Activated CD8-positive, alpha-beta T cell treated with anti-CD3 and anti-CD28 coated beads, Interleukin-2, amount 10 ng/mL, durations not matched to agents 7 days and 5 days (primary cell): ENCODE results near the gene TRRAP. TPM values are rescaled to one million over a fixed set of nuclear protein-coding genes. Genes with fewer than 3 reads are reported as not detected.

Experiments
- ATAC-seq: fragments of 150-1000 bp; cut with Tn5 transposase; one replicate; pipeline ENCODE4 v1.10.0; 2021; ENCODE audit warnings: moderate library complexity
- CTCF ChIA-PET: fragments of 350-600 bp; sonication (Branson Sonifier 250); formaldehyde crosslinking; loops from one replicate; lab custom pipeline; 2021; ENCODE audit warnings: antibody characterized with exemption; lab: Charles Lee
- POLR2A ChIA-PET: fragments of 350-600 bp; sonication (Branson Sonifier 250); formaldehyde crosslinking; loops from one replicate; lab custom pipeline; 2021; ENCODE audit warnings: antibody characterized with exemption; lab: Charles Lee
- DNase-seq: peaks from one replicate; pipeline ENCODE4 v3.0.0-alpha.2; 2020
- H3K27ac Mint-ChIP-seq: one replicate; pipeline ENCODE4 v1.8.0; 2021; ENCODE audit warnings: mild to moderate bottlenecking, mixed read lengths
- H3K27me3 Mint-ChIP-seq: one replicate; pipeline ENCODE4 v1.8.0; 2021; ENCODE audit warnings: low read depth, mixed read lengths
- H3K36me3 Mint-ChIP-seq: one replicate; pipeline ENCODE4 v1.8.0; 2021; ENCODE audit warnings: low read depth, mixed read lengths
- H3K4me1 Mint-ChIP-seq: one replicate; pipeline ENCODE4 v1.8.0; 2021; ENCODE audit warnings: low read depth, mixed read lengths
- H3K4me3 Mint-ChIP-seq: one replicate; pipeline ENCODE4 v1.8.0; 2021; ENCODE audit warnings: mild to moderate bottlenecking, mixed read lengths
- H3K9me3 Mint-ChIP-seq: one replicate; pipeline ENCODE4 v1.8.0; 2022; ENCODE audit warnings: mixed read lengths; ENCODE audit not compliant: insufficient read depth
- total RNA-seq, 2 experiments: library from RNA; stranded (reverse); gene quantifications; one replicate each; pipeline ENCODE4 v1.2.3, GENCODE V29; 2021

TRRAP gene
- total RNA-seq, 2 experiments from 2014 or later = 61.0 to 64.5 TPM

DNA sequence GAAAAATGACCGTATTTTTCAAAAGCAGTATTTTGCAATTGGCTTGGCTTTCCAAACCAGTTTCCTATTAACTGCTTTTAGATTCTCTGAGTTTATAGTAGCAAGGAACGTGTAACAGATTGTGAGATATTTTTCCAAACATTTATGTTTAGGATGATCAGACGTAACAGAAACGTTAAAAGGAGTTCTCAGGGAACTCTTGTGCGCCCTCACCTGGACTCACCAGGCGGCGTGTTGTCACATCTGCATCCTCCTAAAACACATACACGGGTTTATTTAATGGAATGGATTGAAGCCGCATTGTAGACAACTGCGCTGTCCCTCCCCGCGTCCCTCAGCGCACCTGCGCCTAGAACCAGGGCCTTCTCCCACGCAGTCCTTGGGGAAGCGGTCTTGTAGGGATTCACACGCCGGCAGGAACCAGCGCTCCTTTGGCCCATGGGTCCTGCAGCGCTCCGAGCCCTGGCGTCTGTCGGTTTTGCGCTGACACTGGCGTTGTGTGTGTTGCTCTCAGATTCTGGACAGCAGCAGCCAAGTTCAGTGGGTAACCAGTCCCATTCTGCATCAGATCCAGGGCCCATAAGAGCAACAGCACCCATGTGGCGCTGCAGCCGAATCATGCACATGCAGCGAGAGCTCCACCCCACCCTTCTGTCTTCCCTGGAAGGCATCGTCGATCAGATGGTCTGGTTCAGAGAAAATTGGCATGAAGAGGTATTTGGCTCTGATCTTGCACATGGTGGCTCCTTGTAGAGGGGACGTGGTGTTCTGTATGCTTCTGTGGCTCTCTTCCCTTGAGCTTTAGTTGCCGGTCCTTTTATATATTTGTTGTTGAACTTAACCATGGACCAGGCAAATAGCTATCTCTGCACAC is 114.9 kb downstream of the TRRAP start:
- H3K36me3 Mint-ChIP-seq = peaks cover 68% of the 10 kb centered on the region
- H3K9me3 Mint-ChIP-seq = no peaks in the 10 kb centered on the region

DNA sequence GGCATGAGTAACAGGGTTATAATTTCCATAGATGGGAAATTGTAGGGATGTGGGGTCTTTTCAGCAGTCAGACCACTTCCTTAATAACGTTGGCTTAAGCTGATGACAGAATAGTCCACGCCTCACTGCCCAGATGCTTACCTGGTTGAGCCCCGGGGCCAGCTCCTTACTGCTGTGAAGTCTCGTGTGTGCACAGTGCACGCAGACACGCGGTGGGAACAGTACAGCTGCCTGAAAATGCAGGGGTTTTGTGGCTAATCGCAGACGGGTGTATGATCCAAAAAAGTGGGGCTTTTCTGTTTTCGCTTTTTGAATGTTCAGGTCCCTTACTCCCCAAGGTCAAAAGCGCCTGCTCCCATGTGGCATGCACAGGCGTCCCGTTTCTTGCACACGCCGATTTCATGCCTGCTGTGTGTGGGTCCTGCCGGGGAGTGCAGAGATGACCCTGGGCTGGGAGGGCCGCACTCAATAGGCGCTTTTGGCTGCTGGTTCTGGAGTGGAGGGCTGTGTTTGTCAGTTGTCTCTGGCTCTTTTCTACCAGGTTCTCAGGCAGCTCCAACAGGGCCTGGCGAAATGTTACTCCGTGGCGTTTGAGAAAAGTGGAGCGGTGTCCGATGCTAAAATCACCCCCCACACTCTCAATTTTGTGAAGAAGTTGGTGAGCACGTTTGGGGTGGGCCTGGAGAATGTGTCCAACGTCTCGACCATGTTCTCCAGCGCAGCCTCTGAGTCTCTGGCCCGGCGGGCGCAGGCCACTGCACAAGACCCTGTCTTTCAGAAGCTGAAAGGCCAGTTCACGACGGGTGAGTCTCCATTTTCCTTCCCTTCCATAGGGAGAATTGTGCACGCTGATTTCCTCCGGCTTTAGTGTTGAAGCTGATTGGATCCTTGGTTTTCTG is 116.0 kb downstream of the TRRAP start:
- H3K27ac Mint-ChIP-seq = no peak overlapping the region
- no peak overlapping the region for H3K4me3 Mint-ChIP-seq
- H3K36me3 Mint-ChIP-seq = peaks cover 63% of the 10 kb centered on the region
- no peaks in the 10 kb centered on the region for H3K27me3 Mint-ChIP-seq
- no peaks in the 10 kb centered on the region for H3K9me3 Mint-ChIP-seq
- ChIA-PET POLR2A (no interaction called here), CTCF (interaction anchor here (0.9 to 1.0 kb wide), 2 partner anchors 8 to 282 kb away, joined by 3 read pairs; no protein-coding TSS in a partner anchor)
- H3K4me1 Mint-ChIP-seq = peaks cover 47% of the 10 kb centered on the region
- ATAC-seq (no peak), DNase-seq (no peak)

More for the DNA sequence above, 114.9 kb downstream of the TRRAP start:
- ATAC-seq (no peak), DNase-seq (no peak)
- Mint-ChIP-seq H3K4me3 (no peak overlapping the region), H3K4me1 (peaks cover 51% of the 10 kb centered on the region), H3K27me3 (no peaks in the 10 kb centered on the region), H3K27ac (no peak overlapping the region)
- ChIA-PET POLR2A (no interaction called here), CTCF (interaction anchor here (0.9 to 1.4 kb wide), 3 partner anchors 9 to 318 kb away, joined by 3 read pairs; no protein-coding TSS in a partner anchor)

GRCh38 chr7:98995111-98995510 is 116.8 kb downstream of the TRRAP start:
- ChIA-PET CTCF (interaction anchor here (1.0 kb wide), 1 partner anchor 281 kb away, joined by 3 read pairs; no protein-coding TSS in a partner anchor), POLR2A (no interaction called here)
- DNase-seq = no peak
- Mint-ChIP-seq H3K27ac (no peak overlapping the region), H3K36me3 (peaks cover 62% of the 10 kb centered on the region), H3K9me3 (no peaks in the 10 kb centered on the region), H3K27me3 (no peaks in the 10 kb centered on the region), H3K4me1 (peaks cover 45% of the 10 kb centered on the region), H3K4me3 (no peak overlapping the region)
- no peak for ATAC-seq

GRCh38 chr7:98995523-98996149 is 117.3 kb downstream of the TRRAP start:
- H3K27me3 Mint-ChIP-seq = no peaks in the 10 kb centered on the region
- peaks cover 42% of the 10 kb centered on the region for H3K4me1 Mint-ChIP-seq
- H3K4me3 Mint-ChIP-seq = no peak overlapping the region
- CTCF ChIA-PET = interaction anchor here (1.0 kb wide), 1 partner anchor 280 kb away, joined by 3 read pairs; no protein-coding TSS in a partner anchor
- H3K27ac Mint-ChIP-seq = peak overlapping the region; percentile 70
- ATAC-seq (no peak), DNase-seq (no peak)
- POLR2A ChIA-PET = no interaction called here
- no peaks in the 10 kb centered on the region for H3K9me3 Mint-ChIP-seq
- H3K36me3 Mint-ChIP-seq = peaks cover 58% of the 10 kb centered on the region

DNA sequence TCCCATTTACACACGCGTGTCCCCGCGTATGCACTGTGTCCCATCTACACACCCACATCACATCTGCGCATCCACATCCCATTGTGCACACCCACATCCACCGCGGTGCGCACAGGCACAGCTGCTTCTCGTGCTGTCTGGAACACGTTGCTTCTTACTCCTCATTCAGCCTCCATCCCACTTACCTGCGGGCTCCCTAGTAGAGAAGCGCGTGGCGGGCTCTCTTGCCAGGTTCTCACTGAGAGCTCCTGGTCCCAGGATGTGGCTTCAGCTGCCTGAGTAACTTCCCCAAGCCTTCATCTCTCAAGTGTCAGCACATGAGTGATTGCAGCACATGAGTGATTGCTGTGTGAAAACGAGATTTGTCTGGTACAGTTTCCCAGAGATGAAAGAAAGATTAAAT is 117.8 kb downstream of the TRRAP start:
- Mint-ChIP-seq H3K4me1 (peaks cover 47% of the 10 kb centered on the region), H3K27ac (peak overlapping the region; percentile 70), H3K27me3 (no peaks in the 10 kb centered on the region), H3K9me3 (no peaks in the 10 kb centered on the region), H3K36me3 (peaks cover 60% of the 10 kb centered on the region), H3K4me3 (no peak overlapping the region)
- peak; percentile 22 for ATAC-seq
- peak; percentile 43 for DNase-seq
- ChIA-PET CTCF (no interaction called here), POLR2A (no interaction called here)

DNA sequence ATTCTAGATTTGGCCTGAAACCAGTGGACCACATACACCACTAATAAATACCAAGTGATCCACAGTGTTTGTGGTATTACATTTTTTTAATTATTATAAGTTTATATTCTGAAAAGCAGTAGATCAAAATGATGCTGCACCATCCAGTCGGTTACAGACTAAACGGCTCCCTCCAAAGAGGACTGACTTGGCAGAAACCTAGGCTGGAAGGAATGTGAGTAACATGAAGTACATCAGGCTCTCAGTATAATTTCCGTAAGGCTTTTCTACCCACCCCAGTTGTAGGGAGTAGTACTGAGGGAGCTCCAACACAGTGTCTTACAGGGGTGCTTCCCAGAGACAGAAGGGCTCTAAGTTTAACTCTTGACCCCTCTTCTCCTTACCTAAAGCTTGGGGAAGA is 119.5 kb downstream of the TRRAP start:
- ChIA-PET POLR2A (no interaction called here), CTCF (interaction anchor here (1.0 kb wide), 1 partner anchor 9 kb away, joined by 5 read pairs; no protein-coding TSS in a partner anchor)
- no peak overlapping the region for H3K27ac Mint-ChIP-seq
- DNase-seq = no peak
- no peak for ATAC-seq
- H3K9me3 Mint-ChIP-seq = no peaks in the 10 kb centered on the region
- H3K4me3 Mint-ChIP-seq = no peak overlapping the region
- peaks cover 51% of the 10 kb centered on the region for H3K4me1 Mint-ChIP-seq
- no peaks in the 10 kb centered on the region for H3K27me3 Mint-ChIP-seq
- H3K36me3 Mint-ChIP-seq = peaks cover 58% of the 10 kb centered on the region

- CTCF ChIA-PET = interaction anchor here (1.2 kb wide), 1 partner anchor 37 kb away, joined by 3 read pairs; no protein-coding TSS in a partner anchor
- H3K4me3 Mint-ChIP-seq = no peak overlapping the region
- peaks cover 51% of the 10 kb centered on the region for H3K36me3 Mint-ChIP-seq
- POLR2A ChIA-PET = no interaction called here
- DNase-seq = no peak
- H3K27ac Mint-ChIP-seq = peak overlapping the region; percentile 52
- H3K4me1 Mint-ChIP-seq = peaks cover 55% of the 10 kb centered on the region
- H3K27me3 Mint-ChIP-seq = no peaks in the 10 kb centered on the region
- no peaks in the 10 kb centered on the region for H3K9me3 Mint-ChIP-seq
- no peak for ATAC-seq
Measured at GRCh38 chr7:98998821-98999725, 120.7 kb downstream of the TRRAP start.

DNA sequence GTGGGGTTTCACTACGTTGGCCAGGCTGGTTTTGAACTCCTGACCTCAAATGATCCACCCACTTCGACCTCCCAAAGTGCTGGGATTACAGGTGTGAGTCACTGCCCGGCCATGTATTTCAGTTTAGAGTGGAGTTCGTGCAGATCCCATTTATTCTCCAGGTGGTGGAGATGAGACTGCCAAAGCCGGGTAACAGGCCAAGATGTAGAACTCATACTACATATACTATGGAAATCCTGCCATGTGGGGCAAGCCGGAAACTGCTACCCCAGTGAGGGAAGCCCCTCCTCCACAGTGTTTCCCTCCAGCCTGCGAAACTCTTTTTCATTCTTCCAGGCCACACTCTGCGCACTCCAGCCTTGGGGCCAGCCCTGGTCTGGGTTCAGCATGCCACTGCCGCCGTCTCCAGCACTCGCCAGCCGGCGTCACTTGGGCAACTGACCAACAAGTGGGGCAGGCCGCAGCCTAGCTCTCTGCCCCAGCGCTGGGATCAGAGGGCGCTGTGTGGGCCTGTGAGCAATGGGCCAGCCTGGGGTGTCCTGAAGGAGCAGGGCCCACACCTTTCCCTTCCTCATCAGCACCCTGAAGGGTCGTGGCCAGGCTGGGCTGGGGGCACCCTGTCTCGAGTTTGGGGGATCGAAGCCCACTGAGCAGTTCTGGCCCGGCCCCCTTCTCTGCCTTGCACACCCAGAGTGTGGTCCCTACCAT is 122.0 kb downstream of the TRRAP start:
- Mint-ChIP-seq H3K4me3 (peak overlapping the region; percentile 42), H3K9me3 (no peaks in the 10 kb centered on the region), H3K27ac (peak overlapping the region; percentile 88), H3K36me3 (peaks cover 51% of the 10 kb centered on the region), H3K27me3 (no peaks in the 10 kb centered on the region), H3K4me1 (peaks cover 51% of the 10 kb centered on the region)
- no peak for DNase-seq
- POLR2A ChIA-PET = no interaction called here
- no peak for ATAC-seq
- CTCF ChIA-PET = interaction anchor here (0.7 to 1.9 kb wide), 5 partner anchors 11 to 313 kb away, joined by 3 to 6 read pairs (median 4); no protein-coding TSS in a partner anchor

- ATAC-seq = peak; percentile 87
- ChIA-PET POLR2A (no interaction called here), CTCF (interaction anchor here (0.6 to 1.9 kb wide), 8 partner anchors 12 to 1400 kb away, joined by 3 to 6 read pairs (median 4); no protein-coding TSS in a partner anchor)
- no peaks in the 10 kb centered on the region for H3K27me3 Mint-ChIP-seq
- DNase-seq = peak; percentile 67
- peak overlapping the region; percentile 42 for H3K4me3 Mint-ChIP-seq
- peaks cover 45% of the 10 kb centered on the region for H3K4me1 Mint-ChIP-seq
- H3K9me3 Mint-ChIP-seq = no peaks in the 10 kb centered on the region
- peak overlapping the region; percentile 88 for H3K27ac Mint-ChIP-seq
- H3K36me3 Mint-ChIP-seq = peaks cover 49% of the 10 kb centered on the region
Measured at GRCh38 chr7:99000904-99001465, 122.7 kb downstream of the TRRAP start.
